ENCODE results near the gene TST.

DNA sequence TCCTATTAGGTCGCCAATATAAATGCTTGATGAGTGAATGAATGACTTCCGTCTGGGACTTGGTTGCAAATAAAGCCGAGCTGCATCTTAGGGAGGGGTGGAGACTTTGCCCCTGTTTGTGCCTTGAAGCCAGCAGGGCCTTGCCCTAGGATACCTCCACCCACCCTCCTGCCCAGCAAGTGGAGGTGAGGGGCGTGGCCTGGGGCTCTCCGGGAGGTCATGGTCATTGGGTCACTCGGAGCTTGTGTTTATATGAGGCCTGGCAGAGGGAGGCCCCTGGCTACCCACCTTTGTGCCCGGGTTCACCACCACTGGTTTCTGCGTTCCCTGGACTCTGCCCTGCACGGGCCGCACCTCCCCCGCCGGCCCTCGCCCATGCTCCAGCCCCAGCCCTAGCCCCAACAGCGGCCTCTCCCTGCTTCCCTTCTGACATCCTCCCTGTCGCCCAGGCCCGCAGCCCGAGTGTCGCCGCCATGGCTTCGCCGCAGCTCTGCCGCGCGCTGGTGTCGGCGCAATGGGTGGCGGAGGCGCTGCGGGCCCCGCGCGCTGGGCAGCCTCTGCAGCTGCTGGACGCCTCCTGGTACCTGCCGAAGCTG lies 4.6 kb upstream of the TST start:
- TF ChIP-seq TAF1 (IDR thresholded peaks at IDR 0.05; ENCODE audit: borderline replicate concordance, low read depth, low read length) = no peak
- no peak for TF ChIP-seq POLR2A (IDR thresholded peaks at IDR 0.05; ENCODE audit: low read depth, low read length)

All from GM12892 (cell line).